ENCODE data around the gene SLC9A7.

- TF ChIP-seq POLR2A (IDR thresholded peaks at IDR 0.05) (no peak), CTCF (IDR thresholded peaks at IDR 0.05) (no peak), EP300 (IDR thresholded peaks at IDR 0.05) (no peak)
Observed at GRCh38 chrX:46673620-46674359, 85.1 kb downstream of the SLC9A7 start.
